Skeletal muscle tissue (tissue), 4 donors: ENCODE data around the gene TLE2. TPM values are rescaled to one million over a fixed set of nuclear protein-coding genes. Genes with fewer than 3 reads are reported as not detected.

Experiments
- H3K27ac ChIP-seq: one replicate; pipeline ENCODE4 v1.7.0; 2013; ENCODE audit warnings: mild to moderate bottlenecking, low read depth, low read length, inconsistent platforms
- H3K27me3 ChIP-seq, 3 donors: one replicate each; pipeline ENCODE4 v1.7.0; 2013; ENCODE audit warnings: low read length in 3 of 3; ENCODE audit not compliant: control insufficient read depth in 3 of 3, insufficient read depth in 3 of 3
- H3K36me3 ChIP-seq, 3 donors: one replicate each; pipeline ENCODE4 v1.7.0; 2013; ENCODE audit warnings: low read length in 3 of 3; ENCODE audit not compliant: control insufficient read depth in 3 of 3, insufficient read depth in 3 of 3
- H3K4me1 ChIP-seq, 3 donors: one replicate each; pipeline ENCODE4 v1.7.0; 2013; ENCODE audit warnings: low read length in 3 of 3, mild to moderate bottlenecking in 3 of 3; ENCODE audit not compliant: control insufficient read depth in 3 of 3, insufficient read depth in 3 of 3
- H3K4me3 ChIP-seq, 3 donors: one replicate each; pipeline ENCODE4 v1.7.0; 2013; ENCODE audit warnings: low read length in 3 of 3
- H3K9ac ChIP-seq, 3 donors: one replicate each; pipeline ENCODE4 v1.7.0; 2013; ENCODE audit warnings: low read length in 3 of 3, mild to moderate bottlenecking in 3 of 3, moderate library complexity in 2 of 3, low read depth in 1 of 3
- H3K9me3 ChIP-seq, 3 donors: one replicate each; pipeline ENCODE4 v1.7.0; 2013; ENCODE audit warnings: low read length in 3 of 3; ENCODE audit not compliant: control insufficient read depth in 3 of 3
- total RNA-seq: library from RNA; depleted of rRNA; stranded (reverse); fragments of >200 nt; gene quantifications from one replicate; pipeline ENCODE4 v1.2.3, GENCODE V29; 2014
- donor health status: Osteomylitis.

The TLE2 gene
- total RNA-seq, 1 donor from 2014 or later: 9.4 TPM

DNA sequence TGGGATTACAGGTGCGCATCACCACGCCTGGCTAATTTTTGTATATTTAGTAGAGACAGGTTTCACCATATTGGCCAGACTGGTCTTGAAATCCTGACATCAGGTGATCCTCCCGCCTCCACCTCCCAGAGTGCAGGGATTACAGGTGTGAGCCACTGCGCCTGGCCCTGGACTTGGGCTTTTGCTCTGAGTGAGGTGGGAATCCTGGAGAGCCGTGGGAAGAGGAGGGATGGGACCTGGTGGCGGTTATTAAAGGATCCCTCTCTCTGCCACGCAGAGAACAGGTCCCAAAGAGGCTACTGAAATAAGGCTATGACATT lies 34.9 kb upstream of the TLE2 start:
- Histone ChIP-seq H3K4me3 (no peak overlapping the region), H3K36me3 (peaks cover 7 to 8% (median 7%) of the 10 kb centered on the region in 3 donors), H3K9me3 (no peaks in the 10 kb centered on the region), H3K27me3 (no peaks in the 10 kb centered on the region), H3K9ac (no peak overlapping the region), H3K27ac (no peak overlapping the region), H3K4me1 (peaks cover 4 to 28% (median 18%) of the 10 kb centered on the region in 3 donors)

DNA sequence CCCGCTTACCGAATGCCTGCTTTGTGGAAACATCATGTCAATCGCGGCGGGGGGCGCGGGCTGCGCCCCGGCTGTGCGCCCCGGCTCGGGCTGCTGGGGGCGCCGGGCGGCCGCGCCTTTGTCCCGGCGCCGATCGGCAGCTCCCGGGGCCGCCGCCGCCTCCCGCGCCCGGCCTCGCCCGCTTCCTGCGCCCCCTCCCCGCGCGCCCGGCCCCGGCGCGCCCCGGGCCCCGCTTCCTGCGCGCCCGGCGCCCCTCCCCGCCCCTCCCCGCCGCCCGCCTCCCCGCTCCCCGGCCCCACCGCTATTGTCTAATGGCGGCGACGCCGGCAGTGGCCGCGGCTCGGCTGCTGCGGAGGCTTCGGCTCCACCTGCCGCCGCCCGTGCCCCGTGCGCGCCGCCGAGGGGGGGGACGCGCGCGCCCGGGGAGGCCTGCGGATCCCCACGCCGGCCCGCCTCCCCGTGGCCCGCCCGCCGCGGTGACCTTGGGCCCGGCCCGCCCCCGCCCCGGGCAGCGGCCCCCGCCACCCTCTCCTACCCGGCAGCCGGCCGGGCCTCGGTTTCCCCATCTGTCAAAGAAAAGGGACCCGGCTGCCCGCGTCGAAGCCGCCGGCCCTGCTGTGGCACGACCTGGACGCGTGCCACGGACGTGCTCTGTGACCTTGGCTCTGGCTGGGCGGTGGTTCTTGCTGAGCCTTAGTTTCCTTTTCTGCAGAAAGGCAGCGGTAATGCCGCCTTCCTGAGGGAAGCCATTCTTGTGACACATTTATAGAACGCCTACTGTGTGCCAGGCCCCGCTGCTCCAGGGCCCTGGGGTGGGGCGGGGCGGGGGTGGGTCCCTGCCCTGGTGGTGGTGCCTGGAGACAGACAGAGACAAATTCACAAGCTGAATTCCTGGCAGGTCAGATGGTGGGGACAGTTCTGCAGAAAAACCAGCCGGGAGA lies 33.4 kb upstream of the TLE2 start, which contains the start of gene TLE5:
Gene TLE5 (minus strand): TSS at position 331 of the 941 bp plus-strand sequence. CDS start 295 bp downstream, at position 36.
- no peaks in the 10 kb centered on the region for H3K27me3 ChIP-seq
- H3K4me3 ChIP-seq: peak within 1 kb of the TSS; percentile 67 to 78 (median 74)
- peak within 1 kb of the TSS; percentile 84 for H3K27ac ChIP-seq
- H3K9ac ChIP-seq: peak within 1 kb of the TSS; percentile 79 to 85 (median 83)
- H3K36me3 ChIP-seq: peaks cover 16 to 19% (median 18%) of the 10 kb centered on the region in 3 donors
- peaks cover 19 to 39% (median 33%) of the 10 kb centered on the region in 3 donors for H3K4me1 ChIP-seq
- no peaks in the 10 kb centered on the region for H3K9me3 ChIP-seq

DNA sequence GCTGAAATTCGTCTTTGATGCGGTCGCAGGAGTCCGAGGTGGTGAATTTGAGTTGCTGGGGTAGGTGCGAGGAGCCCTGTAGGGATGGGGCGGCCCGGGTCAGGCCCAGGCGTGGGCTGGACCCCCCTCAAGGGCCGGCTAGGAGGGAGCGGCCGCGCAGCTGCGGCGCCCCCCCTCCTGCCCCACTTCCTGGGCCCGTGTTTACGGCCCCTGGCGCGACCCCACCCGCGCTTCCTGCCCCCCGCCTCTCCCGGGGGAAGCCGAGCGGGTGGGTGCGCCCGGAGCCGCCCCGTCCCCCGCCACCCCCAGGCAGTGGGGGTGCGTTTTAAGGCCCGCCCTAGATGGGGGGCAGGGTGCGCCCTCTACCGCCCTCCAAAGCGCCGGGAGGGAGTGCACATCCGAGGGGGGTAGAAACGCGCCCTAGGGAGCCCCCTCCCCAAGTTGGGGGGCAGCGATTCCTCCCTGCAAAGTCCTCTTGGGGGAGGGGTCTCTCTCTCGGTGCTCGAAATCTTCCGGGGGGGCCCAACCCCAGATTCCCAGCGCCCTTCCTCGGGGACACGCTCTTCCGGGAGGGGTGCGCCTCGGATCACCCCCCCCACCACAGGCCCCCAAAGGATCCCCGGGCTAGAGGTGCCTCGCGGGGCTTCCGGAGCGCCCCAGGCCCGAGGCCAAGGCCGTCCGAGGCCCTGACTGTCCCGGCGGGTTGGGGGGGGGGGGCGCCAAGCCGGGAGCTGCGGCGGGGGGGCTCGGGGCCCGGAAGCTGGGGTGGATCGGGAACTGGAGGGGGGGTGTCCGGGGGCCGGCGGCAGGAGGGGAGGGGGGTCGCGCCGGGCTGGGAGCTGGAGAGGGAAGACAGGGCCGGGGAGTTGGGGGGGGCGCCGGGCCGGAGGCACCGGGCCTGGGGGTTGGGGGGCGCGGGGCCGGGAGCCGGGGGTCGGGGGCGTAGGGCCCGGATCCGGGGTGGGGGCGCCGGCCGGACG lies 32.4 kb upstream of the TLE2 start:
- H3K4me3 ChIP-seq: peak overlapping the region; percentile 66 to 78 (median 74)
- peak overlapping the region; percentile 81 for H3K27ac ChIP-seq
- no peaks in the 10 kb centered on the region for H3K9me3 ChIP-seq
- H3K4me1 ChIP-seq: peaks cover 25 to 49% (median 40%) of the 10 kb centered on the region in 3 donors
- peak overlapping the region; percentile 79 to 85 (median 82) for H3K9ac ChIP-seq
- H3K27me3 ChIP-seq: no peaks in the 10 kb centered on the region
- peaks cover 17 to 19% (median 18%) of the 10 kb centered on the region in 3 donors for H3K36me3 ChIP-seq

- Histone ChIP-seq H3K36me3 (peaks cover 18 to 21% (median 19%) of the 10 kb centered on the region in 3 donors), H3K4me3 (peak overlapping the region; percentile 48 to 78 (median 74))
Observed at GRCh38 chr19:3060857-3061181, 31.7 kb upstream of the TLE2 start.

GRCh38 chr19:3059653-3060052 lies 30.6 kb upstream of the TLE2 start:
- Histone ChIP-seq H3K9me3 (no peaks in the 10 kb centered on the region), H3K9ac (no peak overlapping the region), H3K27me3 (no peaks in the 10 kb centered on the region), H3K27ac (no peak overlapping the region), H3K36me3 (peaks cover 29 to 31% (median 29%) of the 10 kb centered on the region in 3 donors), H3K4me3 (peak overlapping the region in 1 of 3 donors; percentile 29), H3K4me1 (peaks cover 29 to 64% (median 54%) of the 10 kb centered on the region in 3 donors)

More at GRCh38 chr19:3060857-3061181, 31.7 kb upstream of the TLE2 start:
- no peaks in the 10 kb centered on the region for H3K9me3 ChIP-seq
- H3K27ac ChIP-seq: peak overlapping the region; percentile 81
- H3K27me3 ChIP-seq: no peaks in the 10 kb centered on the region
- H3K4me1 ChIP-seq: peaks cover 25 to 52% (median 44%) of the 10 kb centered on the region in 3 donors
- peak overlapping the region in 2 of 3 donors; percentile 82 to 85 for H3K9ac ChIP-seq

GRCh38 chr19:3058821-3059314 lies 29.8 kb upstream of the TLE2 start:
- peak overlapping the region; percentile 59 for H3K27ac ChIP-seq
- no peaks in the 10 kb centered on the region for H3K9me3 ChIP-seq
- no peaks in the 10 kb centered on the region for H3K27me3 ChIP-seq
- H3K9ac ChIP-seq: peak overlapping the region; percentile 4 to 68 (median 11)
- peaks cover 31 to 67% (median 54%) of the 10 kb centered on the region in 3 donors for H3K4me1 ChIP-seq
- no peak overlapping the region for H3K4me3 ChIP-seq
- peaks cover 35 to 38% (median 36%) of the 10 kb centered on the region in 3 donors for H3K36me3 ChIP-seq

DNA sequence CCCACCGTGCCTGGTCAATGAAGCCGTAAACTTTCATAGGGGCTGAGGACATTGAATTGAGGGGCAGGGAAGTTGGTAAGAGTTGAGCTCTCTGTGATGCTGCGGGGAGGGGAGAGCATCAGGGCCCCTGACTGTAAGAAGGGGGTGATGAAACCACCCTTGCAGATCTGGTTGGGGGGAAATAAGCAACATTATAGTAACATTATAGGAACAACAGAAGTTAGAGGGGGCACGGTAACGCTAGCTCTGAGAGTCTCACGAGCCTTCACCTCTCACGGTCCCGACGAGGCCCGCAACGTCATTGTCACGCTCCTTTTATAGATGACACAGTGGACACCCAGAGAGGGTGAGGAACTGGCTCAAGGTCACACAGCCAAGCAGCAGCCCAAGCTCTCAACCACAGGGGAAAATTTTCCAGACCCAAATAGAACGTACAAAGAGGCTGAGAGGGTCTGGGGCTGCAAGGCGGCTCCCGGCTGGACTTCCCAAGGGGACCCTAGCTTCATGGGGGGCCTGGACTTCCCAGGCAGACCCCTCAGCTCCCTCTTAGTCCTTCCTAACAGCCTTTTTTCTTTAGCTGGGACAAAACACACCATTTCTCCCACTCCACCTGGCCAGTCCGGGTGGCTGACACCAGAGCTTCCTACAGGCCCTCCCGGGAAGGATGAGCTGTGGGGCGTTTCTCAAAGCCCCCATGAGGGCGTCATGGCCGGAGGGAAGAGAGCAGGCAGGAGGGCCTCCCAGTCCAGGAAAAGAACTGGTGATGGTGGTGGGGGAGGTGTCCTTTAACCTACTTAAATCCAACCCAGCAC lies 29.1 kb upstream of the TLE2 start:
- peak overlapping the region; percentile 11 to 68 (median 12) for H3K9ac ChIP-seq
- peaks cover 31 to 64% (median 53%) of the 10 kb centered on the region in 3 donors for H3K4me1 ChIP-seq
- no peaks in the 10 kb centered on the region for H3K27me3 ChIP-seq
- H3K27ac ChIP-seq: peak overlapping the region; percentile 59
- peak overlapping the region in 1 of 3 donors; percentile 52 for H3K4me3 ChIP-seq
- H3K36me3 ChIP-seq: peaks cover 35 to 43% (median 38%) of the 10 kb centered on the region in 3 donors
- no peaks in the 10 kb centered on the region for H3K9me3 ChIP-seq

GRCh38 chr19:3057275-3057714 lies 28.2 kb upstream of the TLE2 start:
- H3K27ac ChIP-seq: peak overlapping the region; percentile 59
- H3K27me3 ChIP-seq: no peaks in the 10 kb centered on the region
- peak overlapping the region in 2 of 3 donors; percentile 12 to 52 for H3K4me3 ChIP-seq
- H3K36me3 ChIP-seq: peaks cover 35 to 45% (median 42%) of the 10 kb centered on the region in 3 donors
- H3K4me1 ChIP-seq: peaks cover 28 to 60% (median 47%) of the 10 kb centered on the region in 3 donors
- no peaks in the 10 kb centered on the region for H3K9me3 ChIP-seq
- H3K9ac ChIP-seq: peak overlapping the region; percentile 11 to 68 (median 12)
